GM06990 (cell line): ENCODE measurements around the gene MORC3.
"Not testable (repeated sequence)": the region's sequence is repeated elsewhere in the genome, so short reads cannot be mapped to it uniquely, and the experiment has no call there.

Source experiments
- DNase-seq: peaks from one replicate; pipeline ENCODE4 v3.0.0-alpha.2; 2011; ENCODE audit not compliant: insufficient read length; ENCODE audit errors: extremely low read depth
- H3K27me3 ChIP-seq: replicated peaks from 2 replicates; pipeline ENCODE4 v1.6.0; 2011; ENCODE audit warnings: low read length; ENCODE audit not compliant: control insufficient read depth, insufficient read depth
- H3K36me3 ChIP-seq: 2 replicates; pipeline ENCODE4 v1.5.1; 2011; ENCODE audit warnings: low read length; ENCODE audit not compliant: control insufficient read depth, insufficient read depth
- H3K4me3 ChIP-seq: replicated peaks from 2 replicates; pipeline ENCODE4 v1.5.1; 2011; ENCODE audit warnings: low read depth, mild to moderate bottlenecking, control low read depth, low read length
- TF ChIP-seq, protein P1 (sequence below): IDR thresholded peaks from 2 replicates; pipeline ENCODE4 v1.5.1; 2011; ENCODE audit warnings: low read length, control low read depth, mild to moderate bottlenecking, inconsistent platforms; ENCODE audit not compliant: insufficient read depth, poor library complexity, severe bottlenecking

MORC3 gene

DNA sequence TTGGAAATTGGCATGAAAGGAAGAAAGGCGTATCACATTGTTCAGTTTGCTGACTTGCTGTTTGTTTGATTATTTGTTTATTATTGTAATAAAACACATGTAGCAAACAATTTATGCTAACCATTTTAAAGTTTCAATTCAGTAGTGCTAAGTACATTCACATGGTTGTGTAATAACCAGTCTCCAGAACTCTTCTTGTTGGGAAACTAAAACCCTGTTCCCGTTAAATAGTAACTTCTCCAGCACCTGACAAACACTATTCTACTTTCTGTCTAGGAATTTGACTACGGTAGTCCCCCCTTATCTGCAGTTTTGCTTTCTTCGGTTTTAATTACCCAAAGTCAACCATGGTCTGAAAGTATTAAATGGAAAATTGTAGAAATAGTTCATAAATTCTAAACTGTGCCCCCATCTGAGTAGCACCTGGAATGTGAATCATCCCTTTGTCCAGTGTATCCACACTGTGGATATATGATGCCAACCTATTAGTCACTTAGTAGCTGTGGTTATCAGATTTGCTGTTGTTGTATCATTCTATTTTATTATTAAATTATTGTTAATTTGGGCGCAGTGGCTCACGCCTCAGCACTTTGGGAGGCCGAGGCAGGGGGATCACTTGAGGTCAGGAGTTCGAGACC, 5.5 kb downstream of the MORC3 start:
- H3K36me3 ChIP-seq: no peaks in the 10 kb centered on the region; the same call in 1 of the 2 replicates
- H3K4me3 ChIP-seq: no peak overlapping the region
- TF ChIP-seq, protein P1, sequence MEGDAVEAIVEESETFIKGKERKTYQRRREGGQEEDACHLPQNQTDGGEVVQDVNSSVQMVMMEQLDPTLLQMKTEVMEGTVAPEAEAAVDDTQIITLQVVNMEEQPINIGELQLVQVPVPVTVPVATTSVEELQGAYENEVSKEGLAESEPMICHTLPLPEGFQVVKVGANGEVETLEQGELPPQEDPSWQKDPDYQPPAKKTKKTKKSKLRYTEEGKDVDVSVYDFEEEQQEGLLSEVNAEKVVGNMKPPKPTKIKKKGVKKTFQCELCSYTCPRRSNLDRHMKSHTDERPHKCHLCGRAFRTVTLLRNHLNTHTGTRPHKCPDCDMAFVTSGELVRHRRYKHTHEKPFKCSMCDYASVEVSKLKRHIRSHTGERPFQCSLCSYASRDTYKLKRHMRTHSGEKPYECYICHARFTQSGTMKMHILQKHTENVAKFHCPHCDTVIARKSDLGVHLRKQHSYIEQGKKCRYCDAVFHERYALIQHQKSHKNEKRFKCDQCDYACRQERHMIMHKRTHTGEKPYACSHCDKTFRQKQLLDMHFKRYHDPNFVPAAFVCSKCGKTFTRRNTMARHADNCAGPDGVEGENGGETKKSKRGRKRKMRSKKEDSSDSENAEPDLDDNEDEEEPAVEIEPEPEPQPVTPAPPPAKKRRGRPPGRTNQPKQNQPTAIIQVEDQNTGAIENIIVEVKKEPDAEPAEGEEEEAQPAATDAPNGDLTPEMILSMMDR: no peak
- no peaks in the 10 kb centered on the region for H3K27me3 ChIP-seq
- no peak for DNase-seq

DNA sequence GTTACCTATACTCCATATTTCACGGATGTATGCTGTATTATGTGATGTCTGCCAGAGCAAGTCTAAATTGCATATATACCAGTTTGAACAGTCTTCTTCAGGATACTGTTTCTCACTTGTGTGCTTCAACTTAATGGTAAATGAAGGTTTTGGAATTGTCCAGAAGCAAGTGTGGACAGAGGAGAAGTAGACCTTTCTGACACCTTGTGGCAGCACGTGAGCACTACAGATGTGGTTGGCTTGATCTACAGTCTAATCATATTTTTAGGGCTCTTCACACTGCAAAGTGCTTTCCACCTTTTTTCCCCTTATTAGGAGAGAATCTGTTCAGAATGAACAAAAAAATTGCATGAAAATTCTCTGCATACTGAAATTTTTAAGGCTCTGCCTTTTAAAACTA, 10.9 kb downstream of the MORC3 start:
- TF ChIP-seq, protein P1: peak; percentile 83
- no peak for DNase-seq
- Histone ChIP-seq H3K36me3 (no peaks in the 10 kb centered on the region; the same call in none of the 2 replicates), H3K4me3 (no peak overlapping the region), H3K27me3 (no peaks in the 10 kb centered on the region)

DNA sequence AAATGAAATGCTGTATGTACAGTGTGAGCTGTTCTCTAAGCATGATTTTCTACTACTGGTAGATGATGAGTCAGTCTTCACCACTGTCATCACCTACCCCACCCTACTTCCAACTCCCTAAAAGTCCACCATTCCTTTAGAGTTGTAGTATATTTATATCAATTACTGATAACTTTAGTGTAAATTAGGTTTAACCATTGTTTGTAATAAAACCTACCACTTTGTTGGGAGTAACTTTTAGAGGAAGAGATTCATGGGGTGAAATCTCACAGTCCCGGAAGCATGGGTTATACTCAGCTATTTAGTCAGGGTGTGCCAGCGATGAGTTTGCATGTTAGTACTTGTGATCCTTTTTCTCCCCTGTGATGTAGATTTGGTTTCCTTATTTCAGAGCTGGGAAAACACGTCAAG, 17.1 kb downstream of the MORC3 start:
- no peak for DNase-seq
- TF ChIP-seq, protein P1: no peak
- peaks cover 2% of the 10 kb centered on the region for H3K36me3 ChIP-seq
- H3K4me3 ChIP-seq: no peak overlapping the region
- H3K27me3 ChIP-seq: no peaks in the 10 kb centered on the region

DNA sequence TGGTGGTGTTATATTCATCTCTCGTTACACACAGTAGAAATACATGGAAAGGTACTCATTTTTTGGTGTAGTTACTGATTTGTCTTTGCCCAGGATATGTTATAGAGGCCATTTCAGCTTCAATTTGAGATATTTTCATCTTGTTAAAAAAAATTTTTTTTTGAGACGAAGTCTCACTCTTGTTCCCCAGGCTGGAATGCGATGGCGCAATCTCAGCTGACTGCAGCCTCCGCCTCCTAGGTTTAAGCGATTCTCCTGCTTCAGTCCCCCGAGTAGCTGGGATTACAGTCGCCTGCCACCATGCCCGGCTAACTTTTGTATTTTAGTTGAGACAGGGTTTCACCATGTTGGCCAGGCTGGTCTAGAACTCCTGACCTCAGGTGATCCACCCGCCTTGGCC, 19.0 kb downstream of the MORC3 start:
- TF ChIP-seq, protein P1: no peak
- peaks cover 2% of the 10 kb centered on the region for H3K36me3 ChIP-seq
- no peak for DNase-seq

DNA sequence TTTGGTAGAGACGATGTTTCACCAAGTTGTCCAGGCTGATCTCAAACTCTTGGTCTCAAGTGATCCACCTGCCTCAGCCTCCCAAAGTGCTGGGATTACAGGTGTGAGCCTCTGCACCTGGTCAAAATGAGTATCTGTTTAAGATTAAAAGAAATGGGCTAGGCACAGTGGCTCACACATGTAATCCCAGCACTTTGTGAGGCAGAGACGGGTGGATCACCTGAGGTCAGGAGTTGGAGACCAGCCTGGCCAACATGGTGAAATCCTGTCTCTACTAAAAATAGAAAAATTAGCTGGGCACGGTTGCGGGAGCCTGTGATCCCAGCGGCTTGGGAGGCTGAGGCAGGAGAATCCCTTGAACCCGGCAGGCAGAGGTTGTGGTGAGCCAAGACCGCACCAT, 22.6 kb downstream of the MORC3 start:
- not testable (repeated sequence) for H3K27me3 ChIP-seq, DNase-seq, H3K4me3 ChIP-seq
- H3K36me3 ChIP-seq: peaks cover 13% of the 10 kb centered on the region

More for the DNA sequence above, 19.0 kb downstream of the MORC3 start:
- no peak overlapping the region for H3K4me3 ChIP-seq
- H3K27me3 ChIP-seq: no peaks in the 10 kb centered on the region

DNA sequence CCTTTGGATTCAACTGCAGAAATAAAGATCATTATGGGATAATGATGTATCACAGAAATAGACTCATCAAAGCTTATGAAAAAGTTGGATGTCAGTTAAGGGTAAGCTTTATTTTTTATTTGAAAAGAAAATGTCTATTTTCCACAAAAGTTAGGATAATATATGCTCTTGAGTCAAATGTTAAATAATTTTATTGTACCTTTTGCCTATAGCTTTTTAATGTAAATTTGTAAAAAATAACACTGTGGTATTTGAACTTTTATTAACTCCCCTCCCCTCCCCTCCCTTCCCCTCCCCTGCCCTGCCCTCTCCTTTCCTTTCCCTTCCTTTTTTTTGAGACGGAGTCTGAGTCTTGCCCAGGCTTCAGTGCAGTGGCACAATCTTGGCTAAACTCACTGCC, 24.9 kb downstream of the MORC3 start:
- Histone ChIP-seq H3K4me3 (no peak overlapping the region), H3K27me3 (no peaks in the 10 kb centered on the region), H3K36me3 (peaks cover 16% of the 10 kb centered on the region)
- no peak for DNase-seq
- TF ChIP-seq, protein P1: no peak
